H9 (cell line): ENCODE measurements around the gene CTNNA3. TPM values are rescaled to one million over a fixed set of nuclear protein-coding genes. Genes with fewer than 3 reads are reported as not detected.

ENCODE experiments used
- DNase-seq: peaks from one replicate; pipeline ENCODE4 v3.0.0-alpha.2; 2017
- H2AFZ ChIP-seq: one replicate; pipeline ENCODE4 v1.6.1; 2013; ENCODE audit warnings: mild to moderate bottlenecking, low read length, control low read depth, moderate library complexity
- H2AK5ac ChIP-seq: 2 replicates; pipeline ENCODE4 v1.6.1; 2013; ENCODE audit warnings: low read length, control low read depth, mixed read lengths; ENCODE audit not compliant: insufficient read length
- H2BK120ac ChIP-seq: one replicate; pipeline ENCODE4 v1.6.1; 2013; ENCODE audit warnings: low read depth, mild to moderate bottlenecking, low read length, control low read depth, inconsistent platforms; ENCODE audit not compliant: poor library complexity, severe bottlenecking
- H2BK12ac ChIP-seq: 2 replicates; pipeline ENCODE4 v1.6.1; 2013; ENCODE audit warnings: low read length, control low read depth, mixed read lengths, low read depth; ENCODE audit not compliant: insufficient read length
- H2BK15ac ChIP-seq: 2 replicates; pipeline ENCODE4 v1.6.1; 2013; ENCODE audit warnings: low read depth, low read length, control low read depth
- H2BK20ac ChIP-seq: one replicate; pipeline ENCODE4 v1.6.1; 2013; ENCODE audit warnings: low read depth, mild to moderate bottlenecking, low read length, control low read depth, inconsistent platforms; ENCODE audit not compliant: poor library complexity, severe bottlenecking
- H2BK5ac ChIP-seq: 2 replicates; pipeline ENCODE4 v1.6.1; 2013; ENCODE audit warnings: low read length, control low read depth, mixed read lengths; ENCODE audit not compliant: insufficient read length
- H3K14ac ChIP-seq: 2 replicates; pipeline ENCODE4 v1.6.1; 2013; ENCODE audit warnings: low read length, control low read depth; ENCODE audit not compliant: insufficient read depth
- H3K18ac ChIP-seq: 2 replicates; pipeline ENCODE4 v1.6.1; 2013; ENCODE audit warnings: low read depth, mild to moderate bottlenecking, mixed read lengths, low read length, control low read depth; ENCODE audit not compliant: insufficient read length
- H3K23ac ChIP-seq: 2 replicates; pipeline ENCODE4 v1.6.1; 2013; ENCODE audit warnings: low read length, control low read depth, mixed read lengths, low read depth; ENCODE audit not compliant: insufficient read length
- H3K23me2 ChIP-seq: 2 replicates; pipeline ENCODE4 v1.6.1; 2013; ENCODE audit warnings: low read depth, mild to moderate bottlenecking, mixed read lengths, low read length, control low read depth; ENCODE audit not compliant: insufficient read length, poor library complexity, severe bottlenecking
- H3K27ac ChIP-seq: 2 replicates; pipeline ENCODE4 v1.5.1; 2013; ENCODE audit warnings: low read length, control low read depth, mixed read lengths, low read depth; ENCODE audit not compliant: insufficient read length
- H3K27me3 ChIP-seq: 2 replicates; pipeline ENCODE4 v1.6.1; 2013; ENCODE audit warnings: low read length, control low read depth, inconsistent platforms; ENCODE audit not compliant: insufficient read depth
- H3K4ac ChIP-seq: 2 replicates; pipeline ENCODE4 v1.6.1; 2013; ENCODE audit warnings: low read depth, mild to moderate bottlenecking, control low read depth, inconsistent platforms, low read length, moderate library complexity
- H3K4me1 ChIP-seq: 2 replicates; pipeline ENCODE4 v1.6.1; 2013; ENCODE audit warnings: low read length, control low read depth, inconsistent platforms; ENCODE audit not compliant: insufficient read depth
- H3K4me2 ChIP-seq: 2 replicates; pipeline ENCODE4 v1.6.1; 2013; ENCODE audit warnings: low read length, control low read depth, mixed read lengths; ENCODE audit not compliant: insufficient read length, insufficient read depth
- H3K56ac ChIP-seq: 2 replicates; pipeline ENCODE4 v1.6.1; 2013; ENCODE audit warnings: low read depth, mild to moderate bottlenecking, mixed read lengths, low read length, control low read depth; ENCODE audit not compliant: insufficient read length
- H3K79me1 ChIP-seq: 2 replicates; pipeline ENCODE4 v1.6.1; 2013; ENCODE audit warnings: low read depth, mild to moderate bottlenecking, moderate library complexity, low read length, control low read depth, inconsistent platforms; ENCODE audit not compliant: insufficient read depth, poor library complexity, severe bottlenecking
- H3K79me2 ChIP-seq: 2 replicates; pipeline ENCODE4 v1.6.1; 2013; ENCODE audit warnings: low read length, control low read depth, inconsistent platforms; ENCODE audit not compliant: insufficient read depth
- H3K9ac ChIP-seq: 2 replicates; pipeline ENCODE4 v1.6.1; 2013; ENCODE audit warnings: low read length, control low read depth, mixed read lengths; ENCODE audit not compliant: insufficient read length; ENCODE audit errors: extremely low read depth
- H3K9me3 ChIP-seq: one replicate; pipeline ENCODE4 v1.6.1; 2013; ENCODE audit warnings: low read depth, low read length, inconsistent platforms; ENCODE audit not compliant: control insufficient read depth
- H3T11ph ChIP-seq: one replicate; pipeline ENCODE4 v1.6.1; 2013; ENCODE audit warnings: mild to moderate bottlenecking, low read length, control low read depth, inconsistent platforms
- H4K20me1 ChIP-seq: one replicate; pipeline ENCODE4 v1.6.1; 2013; ENCODE audit not compliant: control insufficient read depth, insufficient read length, insufficient read depth
- H4K5ac ChIP-seq: 2 replicates; pipeline ENCODE4 v1.6.1; 2013; ENCODE audit warnings: low read depth, mild to moderate bottlenecking, mixed read lengths, low read length, control low read depth; ENCODE audit not compliant: insufficient read length
- H4K8ac ChIP-seq: replicated peaks from 2 replicates; pipeline ENCODE4 v1.6.1; 2013; ENCODE audit warnings: low read length, control low read depth, mixed read lengths, low read depth; ENCODE audit not compliant: insufficient read length
- H4K91ac ChIP-seq: 2 replicates; pipeline ENCODE4 v1.6.1; 2013; ENCODE audit warnings: low read depth, mild to moderate bottlenecking, moderate library complexity, mixed read lengths, low read length, control low read depth; ENCODE audit not compliant: insufficient read length
- H3K27ac Mint-ChIP-seq, 3 experiments: 2 replicates in 2 of 3; 3 replicates in 1 of 3; pipeline ENCODE4 v1.8.0; 2020 to 2021; ENCODE audit warnings: mixed read lengths in 3 of 3, mild to moderate bottlenecking in 1 of 3, moderate library complexity in 1 of 3
- H3K27me3 Mint-ChIP-seq: 2 replicates; pipeline ENCODE4 v1.8.0; 2021; ENCODE audit warnings: low read depth, mild to moderate bottlenecking, moderate library complexity, mixed read lengths
- H3K36me3 Mint-ChIP-seq, 3 experiments: 2 replicates in 2 of 3; 3 replicates in 1 of 3; pipeline ENCODE4 v1.8.0; 2020 to 2021; ENCODE audit warnings: low read depth in 3 of 3, mixed read lengths in 3 of 3; ENCODE audit not compliant: insufficient read depth in 1 of 3
- H3K4me1 Mint-ChIP-seq, 2 experiments: 2 replicates each; pipeline ENCODE4 v1.8.0; 2020; ENCODE audit warnings: mixed read lengths in 2 of 2
- H3K4me3 Mint-ChIP-seq, 2 experiments: 2 replicates in 1 of 2; 3 replicates in 1 of 2; pipeline ENCODE4 v1.8.0; 2020 to 2021; ENCODE audit warnings: mild to moderate bottlenecking in 2 of 2, mixed read lengths in 2 of 2, moderate library complexity in 1 of 2
- H3K9me3 Mint-ChIP-seq, 2 experiments: 2 replicates in 1 of 2; 3 replicates in 1 of 2; pipeline ENCODE4 v1.8.0; 2020; ENCODE audit warnings: mild to moderate bottlenecking in 2 of 2, mixed read lengths in 2 of 2, moderate library complexity in 1 of 2
- WGBS: extraction: QIAGEN DNeasy Blood & Tissue Kit; methylation state at CpG from one replicate; pipeline ENCODE4 v1.1.7; 2013; ENCODE audit warnings: missing lambda C conversion rate, low lambda C conversion rate, mixed read lengths; ENCODE audit not compliant: insufficient read length; ENCODE audit errors: extremely low coverage; 5-methylcytosine and 5-hydroxymethylcytosine counted together
- total RNA-seq: library from RNA; stranded (reverse); gene quantifications from 2 replicates; pipeline ENCODE4 v1.2.1, GENCODE V29; 2021
- TF ChIP-seq, protein P1 (sequence below): fragments of 200-600 bp; sonication (generic); conservative IDR thresholded peaks from 3 replicates; pipeline ENCODE4 v1.8.0; 2021; ENCODE audit warnings: antibody characterized with exemption, mild to moderate bottlenecking

The CTNNA3 gene
- total RNA-seq, 1 experiment from 2014 or later, result 3.3 TPM

DNA sequence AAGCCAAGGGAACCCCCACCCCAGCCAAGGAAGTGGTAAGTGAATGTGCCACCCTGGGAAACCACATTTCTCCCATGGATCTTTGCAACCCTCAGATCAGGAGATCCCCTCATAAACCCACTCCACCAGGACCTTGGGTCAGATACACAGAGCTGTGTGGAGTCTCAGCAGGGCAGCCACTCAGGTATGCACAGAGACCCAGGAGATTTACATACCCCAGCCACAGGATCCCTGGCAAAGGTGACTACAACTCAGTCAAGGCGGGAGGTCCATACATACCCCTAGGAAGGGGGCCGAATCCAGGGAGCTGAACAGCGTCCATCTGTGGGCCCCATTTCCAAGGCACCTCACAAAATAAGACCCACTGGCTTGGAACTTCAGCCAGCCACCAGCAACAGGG is 293.4 kb downstream of the CTNNA3 start:
- no peaks in the 10 kb centered on the region for H3K27me3 Mint-ChIP-seq
- Histone ChIP-seq H3K27me3 (no peaks in the 10 kb centered on the region), H3K4me2 (no peak overlapping the region), H2AK5ac (no peak overlapping the region), H3K56ac (no peak overlapping the region), H3K23ac (no peak overlapping the region), H4K20me1 (no peaks in the 10 kb centered on the region), H2BK15ac (no peak overlapping the region), H3K4ac (no peak overlapping the region), H3K9me3 (no peaks in the 10 kb centered on the region), H2BK5ac (no peak overlapping the region), H3K27ac (no peak overlapping the region), H2AFZ (no peak overlapping the region), H2BK20ac (no peak overlapping the region), H2BK120ac (no peak overlapping the region), H3K4me1 (peaks cover 8% of the 10 kb centered on the region; the same call in 1 of the 2 replicates), H3K79me2 (no peaks in the 10 kb centered on the region), H4K5ac (no peak overlapping the region), H3K9ac (no peak overlapping the region), H3T11ph (no peak overlapping the region), H3K79me1 (no peaks in the 10 kb centered on the region), H2BK12ac (no peak overlapping the region), H3K14ac (peak overlapping the region; percentile 47; the same call in 1 of the 2 replicates), H4K91ac (no peak overlapping the region), H3K23me2 (no peaks in the 10 kb centered on the region), H3K18ac (no peak overlapping the region), H4K8ac (no peak overlapping the region)
- TF ChIP-seq, protein P1, sequence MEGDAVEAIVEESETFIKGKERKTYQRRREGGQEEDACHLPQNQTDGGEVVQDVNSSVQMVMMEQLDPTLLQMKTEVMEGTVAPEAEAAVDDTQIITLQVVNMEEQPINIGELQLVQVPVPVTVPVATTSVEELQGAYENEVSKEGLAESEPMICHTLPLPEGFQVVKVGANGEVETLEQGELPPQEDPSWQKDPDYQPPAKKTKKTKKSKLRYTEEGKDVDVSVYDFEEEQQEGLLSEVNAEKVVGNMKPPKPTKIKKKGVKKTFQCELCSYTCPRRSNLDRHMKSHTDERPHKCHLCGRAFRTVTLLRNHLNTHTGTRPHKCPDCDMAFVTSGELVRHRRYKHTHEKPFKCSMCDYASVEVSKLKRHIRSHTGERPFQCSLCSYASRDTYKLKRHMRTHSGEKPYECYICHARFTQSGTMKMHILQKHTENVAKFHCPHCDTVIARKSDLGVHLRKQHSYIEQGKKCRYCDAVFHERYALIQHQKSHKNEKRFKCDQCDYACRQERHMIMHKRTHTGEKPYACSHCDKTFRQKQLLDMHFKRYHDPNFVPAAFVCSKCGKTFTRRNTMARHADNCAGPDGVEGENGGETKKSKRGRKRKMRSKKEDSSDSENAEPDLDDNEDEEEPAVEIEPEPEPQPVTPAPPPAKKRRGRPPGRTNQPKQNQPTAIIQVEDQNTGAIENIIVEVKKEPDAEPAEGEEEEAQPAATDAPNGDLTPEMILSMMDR, result no peak
- DNase-seq, result no peak
- peaks cover 27 to 28% of the 10 kb centered on the region in 2 experiments for H3K9me3 Mint-ChIP-seq
- H3K4me1 Mint-ChIP-seq, result peaks cover 23% of the 10 kb centered on the region in 2 experiments
- no CpG with 5 or more reads among the region's 3 CpGs for WGBS
- H3K4me3 Mint-ChIP-seq, result no peak overlapping the region
- H3K36me3 Mint-ChIP-seq, result peaks cover 13 to 41% (median 19%) of the 10 kb centered on the region in 3 experiments
- peak overlapping the region in 2 of 3 experiments; percentile 33 to 65; a peak in 5 of 7 replicates for H3K27ac Mint-ChIP-seq
